ENCODE measurements around the gene PIGC.
A peak's percentile ranks its signal among the peaks of the same experiment; 100 is the strongest.

PIGC gene

DNA sequence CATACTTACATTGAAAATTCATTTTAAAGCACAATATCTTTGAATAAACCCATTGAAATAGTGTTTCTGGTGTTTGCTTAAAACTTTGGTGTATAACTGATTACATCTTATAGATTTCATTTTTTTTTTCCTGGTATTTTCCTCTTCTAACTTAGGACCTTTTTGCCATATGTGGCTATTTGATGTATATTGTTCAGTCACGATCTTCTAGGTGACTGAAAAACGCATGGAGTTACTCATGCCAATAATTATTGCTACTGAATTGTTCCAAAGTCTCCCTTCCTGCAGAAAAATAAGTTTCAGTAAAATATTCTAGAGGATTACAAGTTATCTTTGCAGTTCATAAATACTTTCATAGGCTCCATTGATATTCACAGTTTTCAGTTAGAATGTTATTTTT is 46.2 kb downstream of the PIGC start:
- no peak overlapping the region for H3K4me3 ChIP-seq (ENCODE audit: low read depth, low read length)
- TF ChIP-seq, protein P1, sequence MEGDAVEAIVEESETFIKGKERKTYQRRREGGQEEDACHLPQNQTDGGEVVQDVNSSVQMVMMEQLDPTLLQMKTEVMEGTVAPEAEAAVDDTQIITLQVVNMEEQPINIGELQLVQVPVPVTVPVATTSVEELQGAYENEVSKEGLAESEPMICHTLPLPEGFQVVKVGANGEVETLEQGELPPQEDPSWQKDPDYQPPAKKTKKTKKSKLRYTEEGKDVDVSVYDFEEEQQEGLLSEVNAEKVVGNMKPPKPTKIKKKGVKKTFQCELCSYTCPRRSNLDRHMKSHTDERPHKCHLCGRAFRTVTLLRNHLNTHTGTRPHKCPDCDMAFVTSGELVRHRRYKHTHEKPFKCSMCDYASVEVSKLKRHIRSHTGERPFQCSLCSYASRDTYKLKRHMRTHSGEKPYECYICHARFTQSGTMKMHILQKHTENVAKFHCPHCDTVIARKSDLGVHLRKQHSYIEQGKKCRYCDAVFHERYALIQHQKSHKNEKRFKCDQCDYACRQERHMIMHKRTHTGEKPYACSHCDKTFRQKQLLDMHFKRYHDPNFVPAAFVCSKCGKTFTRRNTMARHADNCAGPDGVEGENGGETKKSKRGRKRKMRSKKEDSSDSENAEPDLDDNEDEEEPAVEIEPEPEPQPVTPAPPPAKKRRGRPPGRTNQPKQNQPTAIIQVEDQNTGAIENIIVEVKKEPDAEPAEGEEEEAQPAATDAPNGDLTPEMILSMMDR (IDR thresholded peaks at IDR 0.05; ENCODE audit: low read depth, low read length, missing control alignments) = no peak
- no peak for DNase-seq (ENCODE audit: low read depth)

DNA sequence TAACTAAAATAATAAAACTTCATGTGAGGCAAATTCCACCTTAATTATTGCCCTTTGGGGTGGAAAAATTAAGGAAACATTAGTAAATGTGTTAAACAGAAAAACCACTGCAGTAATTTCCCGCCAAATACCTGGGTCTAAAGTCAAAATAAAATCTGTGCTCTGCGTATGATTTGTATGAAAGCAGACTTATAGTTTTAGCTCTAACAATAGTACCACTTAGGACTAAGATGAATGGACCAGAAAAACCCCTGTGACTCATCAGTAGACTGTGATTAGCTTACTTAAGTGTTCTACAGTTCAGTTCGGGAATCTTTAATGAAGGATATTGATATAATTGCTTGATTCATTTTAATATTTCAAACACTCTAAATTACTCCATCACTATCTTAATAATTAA is 46.6 kb downstream of the PIGC start:
- TF ChIP-seq, protein P1 (IDR thresholded peaks at IDR 0.05; ENCODE audit: low read depth, low read length, missing control alignments) = no peak
- no peak overlapping the region for H3K4me3 ChIP-seq (ENCODE audit: low read depth, low read length)
- peak; percentile 39 for DNase-seq (ENCODE audit: low read depth)

DNA sequence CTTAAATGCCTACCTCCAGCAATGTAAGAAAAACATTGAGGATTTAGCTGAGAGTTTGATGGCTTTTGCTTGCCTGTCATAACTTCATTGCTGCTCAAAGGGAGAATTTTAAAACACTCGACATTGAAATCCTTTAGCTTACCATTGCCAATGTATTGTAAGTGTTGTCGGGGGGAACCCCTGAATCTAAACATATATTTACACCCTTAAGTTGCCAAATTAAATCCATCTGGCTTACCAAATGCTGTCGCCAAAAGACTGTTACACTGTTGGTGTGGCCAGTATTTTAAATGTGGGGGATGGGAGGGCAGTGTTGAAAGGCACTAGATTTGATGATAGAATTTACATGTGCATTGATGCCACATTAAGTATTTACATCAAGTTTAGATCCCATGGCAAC is 48.3 kb downstream of the PIGC start:
- TF ChIP-seq, protein P1 (IDR thresholded peaks at IDR 0.05; ENCODE audit: low read depth, low read length, missing control alignments) = no peak
- H3K4me3 ChIP-seq (ENCODE audit: low read depth, low read length) = no peak overlapping the region
- no peak for DNase-seq (ENCODE audit: low read depth)

DNA sequence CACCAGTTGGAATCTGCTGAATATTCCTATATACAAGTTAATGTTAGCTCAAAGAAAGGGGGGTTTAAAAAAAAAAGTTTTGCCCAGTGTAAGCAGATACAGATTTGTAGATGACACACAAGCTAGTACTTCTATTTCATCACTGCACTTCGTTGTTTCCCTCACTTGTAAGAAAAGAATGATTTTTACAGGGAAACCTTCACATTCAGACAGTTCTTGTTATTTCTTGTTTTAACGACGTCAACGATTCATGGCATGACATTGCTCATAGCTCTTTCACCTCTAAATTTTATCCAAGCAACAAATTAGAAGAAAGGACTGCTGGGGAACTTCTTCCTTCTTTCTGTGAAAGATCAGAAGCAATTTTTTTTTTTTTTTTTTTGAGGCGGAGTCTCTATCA is 49.1 kb downstream of the PIGC start:
- no peak overlapping the region for H3K4me3 ChIP-seq (ENCODE audit: low read depth, low read length)
- TF ChIP-seq, protein P1 (IDR thresholded peaks at IDR 0.05; ENCODE audit: low read depth, low read length, missing control alignments) = no peak

DNA sequence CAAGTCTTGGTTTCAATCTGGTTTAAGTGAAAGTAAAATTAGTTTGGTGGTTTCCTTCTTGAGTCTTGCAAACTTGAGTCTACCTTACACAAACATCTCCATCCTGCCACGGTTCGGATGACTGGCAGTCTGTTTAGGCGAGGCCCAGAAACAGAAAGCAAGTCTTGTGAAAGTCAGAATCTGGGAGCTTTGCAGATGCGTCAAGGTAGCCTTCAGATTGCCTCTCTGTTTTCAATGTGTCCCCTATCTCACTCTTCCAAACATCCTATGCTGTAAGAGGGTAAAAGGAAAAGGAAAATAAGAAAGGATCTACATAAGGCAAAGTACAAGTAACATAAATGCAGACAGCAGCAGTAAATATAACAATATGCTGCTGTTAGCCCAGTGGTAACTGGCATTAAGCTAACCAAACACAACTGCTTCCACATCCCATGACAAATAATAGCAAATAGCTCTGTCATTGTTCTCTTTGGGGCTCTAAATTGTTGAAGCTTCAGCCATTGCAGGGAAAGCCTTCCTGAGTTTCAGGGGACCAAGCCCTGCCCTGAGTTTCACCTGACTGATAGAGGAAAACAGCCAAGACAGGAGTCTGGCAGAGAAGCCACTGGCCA is 49.6 kb downstream of the PIGC start:
- TF ChIP-seq, protein P1 (IDR thresholded peaks at IDR 0.05; ENCODE audit: low read depth, low read length, missing control alignments) = no peak
- peak; percentile 91 for DNase-seq (ENCODE audit: low read depth)

More for the DNA sequence above, 49.1 kb downstream of the PIGC start:
- DNase-seq (ENCODE audit: low read depth) = no peak

DNA sequence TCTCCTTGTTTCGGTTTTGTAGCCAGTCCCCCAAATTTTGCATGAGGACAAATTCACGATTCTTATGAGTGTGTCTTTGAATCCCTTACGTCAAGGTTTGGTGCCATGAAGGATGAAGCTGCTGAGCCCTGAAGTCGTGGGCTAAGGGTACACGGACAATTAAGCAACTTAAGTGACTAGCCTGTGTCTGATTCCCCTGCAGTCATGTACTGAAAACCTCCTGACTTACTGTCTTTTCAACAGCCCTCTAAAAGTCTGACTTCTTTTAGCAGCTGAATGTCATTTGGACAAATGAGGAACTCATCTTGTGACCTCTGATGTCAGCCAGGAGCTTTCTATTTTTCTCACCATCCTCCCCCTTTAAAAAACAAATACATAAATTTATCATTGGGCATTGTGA is 50.5 kb downstream of the PIGC start:
- no peak overlapping the region for H3K4me3 ChIP-seq (ENCODE audit: low read depth, low read length)
- TF ChIP-seq, protein P1 (IDR thresholded peaks at IDR 0.05; ENCODE audit: low read depth, low read length, missing control alignments) = no peak
- DNase-seq (ENCODE audit: low read depth) = no peak

More for the DNA sequence above, 49.6 kb downstream of the PIGC start:
- H3K4me3 ChIP-seq (ENCODE audit: low read depth, low read length) = no peak overlapping the region; the same call in 1 of the 2 replicates

DNA sequence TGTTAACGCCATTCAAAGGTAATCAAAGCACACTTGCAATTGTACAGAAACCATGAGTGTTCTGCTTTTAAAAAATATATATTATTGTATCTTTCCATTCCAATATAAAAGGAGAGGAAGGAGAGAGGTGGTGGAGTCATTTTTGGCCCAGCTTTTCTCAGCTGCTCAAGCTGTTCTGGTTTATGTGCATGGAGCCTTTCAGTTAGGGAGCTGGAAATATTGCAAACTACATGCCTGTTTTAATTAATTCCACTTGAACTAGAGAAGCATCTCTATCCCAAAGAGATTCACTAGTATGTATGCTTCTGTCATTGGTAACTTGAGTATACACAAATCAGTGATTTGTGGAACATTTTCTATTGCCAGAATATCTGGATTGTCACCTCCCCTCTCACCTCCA is 51.9 kb downstream of the PIGC start:
- no peak overlapping the region; the same call in 1 of the 2 replicates for H3K4me3 ChIP-seq (ENCODE audit: low read depth, low read length)
- TF ChIP-seq, protein P1 (IDR thresholded peaks at IDR 0.05; ENCODE audit: low read depth, low read length, missing control alignments) = no peak
- no peak for DNase-seq (ENCODE audit: low read depth)

All from GM12864 (cell line).